Measurements from ENCODE around the gene PGAP6. TPM values are rescaled to one million over a fixed set of nuclear protein-coding genes. Genes with fewer than 3 reads are reported as not detected.
"Not testable (repeated sequence)": the region's sequence is repeated elsewhere in the genome, so short reads cannot be mapped to it uniquely, and the experiment has no call there.

The PGAP6 gene, protein sequence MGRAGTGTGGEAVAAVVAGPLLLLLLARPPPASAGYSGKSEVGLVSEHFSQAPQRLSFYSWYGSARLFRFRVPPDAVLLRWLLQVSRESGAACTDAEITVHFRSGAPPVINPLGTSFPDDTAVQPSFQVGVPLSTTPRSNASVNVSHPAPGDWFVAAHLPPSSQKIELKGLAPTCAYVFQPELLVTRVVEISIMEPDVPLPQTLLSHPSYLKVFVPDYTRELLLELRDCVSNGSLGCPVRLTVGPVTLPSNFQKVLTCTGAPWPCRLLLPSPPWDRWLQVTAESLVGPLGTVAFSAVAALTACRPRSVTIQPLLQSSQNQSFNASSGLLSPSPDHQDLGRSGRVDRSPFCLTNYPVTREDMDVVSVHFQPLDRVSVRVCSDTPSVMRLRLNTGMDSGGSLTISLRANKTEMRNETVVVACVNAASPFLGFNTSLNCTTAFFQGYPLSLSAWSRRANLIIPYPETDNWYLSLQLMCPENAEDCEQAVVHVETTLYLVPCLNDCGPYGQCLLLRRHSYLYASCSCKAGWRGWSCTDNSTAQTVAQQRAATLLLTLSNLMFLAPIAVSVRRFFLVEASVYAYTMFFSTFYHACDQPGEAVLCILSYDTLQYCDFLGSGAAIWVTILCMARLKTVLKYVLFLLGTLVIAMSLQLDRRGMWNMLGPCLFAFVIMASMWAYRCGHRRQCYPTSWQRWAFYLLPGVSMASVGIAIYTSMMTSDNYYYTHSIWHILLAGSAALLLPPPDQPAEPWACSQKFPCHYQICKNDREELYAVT
- 29.0 TPM for polyA plus RNA-seq (ENCODE audit: insufficient read length)

DNA sequence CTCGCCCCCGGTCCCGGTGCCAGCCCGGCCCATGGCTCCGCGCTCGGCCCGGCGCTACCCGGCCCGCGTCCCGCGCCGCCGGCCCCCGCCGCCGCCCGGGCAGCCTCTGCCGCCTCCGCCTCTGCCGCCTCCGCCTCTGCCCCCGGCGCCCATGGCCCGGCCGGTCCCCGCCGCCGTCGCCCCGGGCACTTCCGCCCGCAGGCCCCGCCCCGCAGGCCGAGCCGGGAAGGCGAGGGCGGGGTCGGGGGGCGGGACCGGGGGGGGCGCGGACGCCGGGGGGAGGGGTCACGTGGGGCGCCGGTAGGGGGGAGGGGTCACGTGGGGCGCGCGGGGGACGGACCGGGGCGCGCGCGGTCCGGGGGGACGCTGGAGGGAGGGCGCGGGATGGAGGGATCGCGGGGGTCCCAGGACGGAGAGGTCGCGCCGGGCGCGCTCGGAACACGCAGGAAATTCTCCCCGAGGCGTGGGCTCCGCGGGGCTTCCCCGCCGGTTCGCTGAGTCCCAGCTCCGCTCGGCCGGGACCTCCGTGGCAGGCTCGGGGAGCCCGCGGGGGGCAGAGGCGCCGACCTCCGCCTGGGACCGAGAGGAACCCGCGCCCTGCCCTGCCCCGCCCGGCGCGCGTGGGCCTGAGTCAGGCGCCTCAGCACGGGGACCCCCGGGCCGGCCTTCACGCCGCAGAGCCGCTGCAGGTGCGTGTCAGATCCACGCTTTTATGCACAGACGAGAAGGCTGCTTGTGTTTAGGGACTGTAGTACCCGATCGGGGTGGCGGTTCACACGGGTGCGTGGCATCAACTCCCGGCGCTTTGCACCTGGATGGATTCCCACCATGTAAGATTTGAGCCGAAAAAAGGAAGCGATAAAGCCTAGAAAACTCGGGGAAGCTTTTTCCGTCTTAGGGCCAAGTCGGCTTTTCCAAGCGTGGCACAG lies at the start of gene PGAP6:
Gene PGAP6 (minus strand): TSS at position 190 of the 929 bp plus-strand sequence. CDS start 157 bp downstream, at position 33.
- DNase-seq: peak; percentile 57

DNA sequence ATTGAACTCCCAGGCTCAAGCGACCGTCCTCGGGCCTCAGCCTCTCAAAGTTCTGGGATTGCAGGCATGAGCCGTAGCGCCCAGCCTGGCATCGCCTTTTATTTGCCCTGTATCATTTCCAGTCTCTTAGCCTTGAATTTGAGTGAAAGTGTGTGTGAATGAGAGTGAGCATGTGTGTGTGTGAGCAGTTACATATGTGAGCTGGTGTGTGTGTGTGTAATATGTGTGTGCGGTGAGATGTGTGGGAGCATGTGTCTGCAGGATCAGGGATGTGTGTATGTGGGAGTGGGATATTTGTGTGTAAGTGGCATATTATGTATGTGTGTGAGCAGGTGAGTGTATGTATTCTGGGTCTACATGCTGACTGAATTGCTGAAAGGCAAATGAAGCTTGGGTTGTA lies 49.1 kb upstream of the PGAP6 start:
- no peak for DNase-seq

DNA sequence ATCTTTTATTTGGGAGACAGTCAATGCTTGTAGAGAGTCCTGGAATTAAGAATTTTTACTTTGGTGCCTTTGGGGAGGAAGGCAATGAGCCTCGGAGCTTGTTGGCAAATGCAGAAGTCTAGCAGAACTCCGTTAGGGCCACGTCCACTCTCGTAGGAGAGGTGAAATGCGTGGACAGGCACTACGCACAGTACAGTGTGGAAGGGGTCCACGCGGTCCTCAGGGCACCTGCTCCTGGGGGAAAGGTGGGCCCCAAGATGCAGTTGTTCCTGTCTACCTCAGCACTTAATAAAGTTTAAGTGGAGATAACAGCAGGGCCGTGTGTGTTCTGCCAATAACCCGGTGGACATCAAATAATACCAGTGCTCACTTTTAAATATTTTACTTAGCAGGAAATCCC lies 45.5 kb upstream of the PGAP6 start:
- no peak for DNase-seq

DNA sequence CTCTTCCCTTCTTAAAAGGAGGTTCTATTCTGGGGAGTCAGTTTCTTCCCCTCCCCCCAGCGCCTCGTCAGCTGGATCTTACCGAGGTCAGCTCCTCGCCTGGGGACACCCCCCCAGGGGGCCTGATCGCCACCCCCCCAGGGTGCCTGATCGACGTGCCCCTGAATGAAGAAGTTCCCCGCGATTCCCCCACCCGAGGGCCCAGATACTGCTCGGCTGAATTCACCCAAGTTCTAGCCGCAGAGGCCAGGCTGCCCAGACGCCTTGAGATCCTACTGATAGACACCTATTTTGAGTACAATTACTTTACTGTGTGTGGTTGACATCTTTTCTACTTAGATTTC lies 45.1 kb upstream of the PGAP6 start:
- no peak for DNase-seq

DNA sequence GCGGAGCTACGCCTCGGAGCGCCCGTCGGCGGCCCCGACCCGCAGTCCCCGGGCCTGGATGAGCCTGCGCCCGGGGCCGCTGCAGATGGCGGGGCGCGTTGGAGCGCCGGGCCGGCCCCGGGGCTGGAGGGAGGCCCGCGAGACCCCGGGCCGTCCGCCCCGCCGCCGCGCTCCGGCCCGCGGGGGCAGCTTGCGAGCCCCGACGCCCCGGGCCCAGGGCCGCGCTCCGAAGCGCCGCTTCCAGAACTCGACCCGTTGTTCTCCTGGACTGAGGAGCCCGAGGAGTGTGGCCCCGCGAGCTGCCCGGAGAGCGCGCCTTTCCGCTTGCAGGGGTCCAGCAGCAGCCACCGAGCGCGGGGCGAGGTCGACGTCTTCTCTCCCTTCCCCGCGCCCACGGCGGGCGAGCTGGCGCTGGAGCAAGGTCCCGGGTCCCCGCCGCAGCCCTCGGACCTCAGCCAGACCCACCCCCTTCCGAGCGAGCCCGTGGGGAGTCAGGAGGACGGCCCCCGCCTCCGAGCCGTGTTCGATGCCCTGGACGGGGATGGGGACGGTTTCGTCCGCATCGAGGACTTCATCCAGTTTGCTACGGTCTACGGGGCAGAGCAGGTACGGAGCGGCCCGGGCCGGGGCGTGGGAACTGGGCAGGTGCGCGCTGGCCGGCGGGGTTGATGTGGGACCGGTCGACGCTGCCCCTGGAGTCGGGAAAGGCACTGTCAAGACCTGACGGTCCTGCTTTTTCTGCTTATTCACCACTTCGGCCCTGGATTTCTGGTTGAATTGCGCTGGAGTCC lies 44.5 kb upstream of the PGAP6 start:
- no peak for DNase-seq

DNA sequence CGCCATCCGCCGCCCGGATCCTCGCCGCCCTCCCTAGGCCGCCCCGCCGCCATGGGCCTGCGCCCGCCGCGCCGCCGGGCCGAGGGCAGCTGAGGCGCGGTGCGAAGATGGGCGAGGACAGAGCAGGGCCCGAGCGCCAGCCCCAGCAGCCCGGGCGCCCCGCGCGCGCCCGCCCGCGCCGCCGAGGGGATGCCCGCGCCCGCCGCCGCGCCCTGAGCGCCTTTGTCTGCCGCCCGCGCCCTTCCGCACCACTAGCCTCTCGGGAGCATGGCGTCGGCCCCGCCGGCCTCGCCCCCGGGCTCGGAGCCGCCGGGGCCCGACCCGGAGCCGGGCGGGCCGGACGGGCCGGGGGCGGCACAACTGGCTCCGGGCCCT lies 43.9 kb upstream of the PGAP6 start:
- no peak for DNase-seq

DNA sequence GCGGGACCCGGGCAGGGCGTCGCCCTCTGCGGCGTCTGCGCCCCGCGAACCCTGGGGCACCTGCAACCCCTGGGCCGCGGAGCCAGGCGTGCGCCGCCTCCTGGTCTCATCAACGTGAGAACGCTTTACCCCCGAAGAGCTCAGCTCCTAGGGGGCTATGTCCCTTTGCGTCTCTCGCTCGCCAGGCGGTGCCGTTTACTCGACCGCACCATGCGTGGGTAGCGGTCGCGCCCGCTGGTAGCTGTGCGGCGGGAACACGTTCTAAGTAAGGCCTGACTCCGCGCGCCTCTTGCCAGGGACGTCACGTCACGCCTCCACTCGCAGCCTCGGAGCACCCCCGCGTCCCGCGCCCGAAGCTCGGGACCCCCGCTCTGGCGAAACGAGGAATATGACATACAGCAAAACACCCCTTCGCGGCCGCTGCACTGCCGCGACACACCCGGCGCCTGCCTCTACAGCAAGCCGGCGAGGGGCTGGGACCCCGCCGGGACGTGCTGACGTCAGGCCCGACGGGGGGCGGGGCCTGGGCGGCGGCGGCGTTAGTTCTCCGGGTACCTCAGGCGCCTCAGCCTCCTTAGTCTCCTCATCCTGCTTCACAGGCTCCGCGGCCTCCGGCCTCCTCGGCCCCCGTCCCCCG lies 43.4 kb upstream of the PGAP6 start, which contains the start of gene RAB11FIP3:
Gene RAB11FIP3 (plus strand): TSS at position 568 of the 637 bp plus-strand sequence. CDS start 358 bp downstream, outside the sequence.
- peak; percentile 84 for DNase-seq

DNA sequence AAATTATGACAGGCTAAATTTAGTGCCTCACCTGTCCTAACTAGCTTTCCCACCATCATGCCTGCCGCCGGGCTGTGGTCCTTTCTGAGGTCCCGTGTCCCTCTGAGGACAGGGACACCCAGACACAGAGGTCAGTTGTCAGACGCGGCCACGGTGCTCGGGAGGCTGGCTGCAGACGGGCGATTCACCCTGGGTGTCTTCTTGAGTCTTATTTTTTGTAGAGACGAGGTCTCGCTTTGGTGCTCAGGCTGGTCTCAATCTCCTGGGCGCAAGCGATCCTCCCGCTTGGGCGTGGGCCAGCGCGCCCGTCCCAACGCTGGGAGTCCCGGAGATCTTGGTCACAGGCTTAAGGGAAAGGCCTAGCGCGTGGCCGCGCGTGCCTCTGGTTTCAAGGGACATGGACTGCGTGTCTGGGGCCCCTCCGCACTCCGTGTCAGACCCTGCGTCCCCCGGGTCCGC lies 42.9 kb upstream of the PGAP6 start:
- DNase-seq: no peak

DNA sequence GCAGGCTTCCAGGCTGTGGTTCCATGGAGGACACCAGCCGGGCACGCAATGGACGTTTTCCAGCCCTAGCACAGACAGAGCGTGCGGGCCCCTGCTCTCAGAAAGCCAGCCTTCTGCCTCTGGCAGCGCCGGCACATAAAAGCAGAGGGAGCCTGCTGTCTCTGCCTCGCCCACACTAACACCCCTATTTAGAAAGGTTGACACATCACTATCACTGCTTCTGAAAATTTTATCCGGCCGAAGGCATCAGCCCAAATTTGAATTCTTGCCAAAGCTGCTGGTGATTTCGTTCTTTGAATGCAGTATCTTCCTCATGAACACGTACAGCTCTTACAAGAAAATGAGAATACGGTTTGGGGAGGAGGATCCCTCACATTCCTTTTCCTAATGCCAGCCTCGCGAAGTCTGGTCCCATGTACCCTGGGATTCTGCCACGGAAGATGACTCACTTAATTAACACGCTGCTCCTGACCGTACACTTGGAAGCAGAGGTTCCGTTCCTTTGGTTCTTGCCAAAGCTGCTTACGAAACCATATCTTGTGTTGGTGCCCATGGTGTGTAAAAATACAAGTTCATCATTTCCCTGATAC lies 42.4 kb upstream of the PGAP6 start:
- no peak for DNase-seq

DNA sequence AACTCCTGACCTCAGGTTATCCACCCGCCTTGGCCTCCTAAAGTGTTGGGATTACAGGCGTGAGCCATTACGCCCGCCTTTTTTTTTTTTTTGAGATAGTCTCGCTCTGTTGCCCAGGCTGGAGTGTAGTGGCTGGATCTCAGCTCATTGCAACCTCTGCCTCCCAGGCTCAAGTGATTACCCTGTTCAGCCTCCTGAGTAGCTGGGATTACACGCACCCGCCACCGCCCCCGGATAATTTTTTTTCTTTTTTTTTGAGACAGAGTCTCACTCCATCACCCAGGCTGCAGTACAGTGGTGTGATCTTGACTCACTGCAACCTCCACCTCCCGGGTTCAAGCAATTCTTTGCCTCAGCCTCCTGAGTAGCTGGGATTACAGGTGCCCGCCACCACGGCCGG lies 40.4 kb upstream of the PGAP6 start:
- DNase-seq: not testable (repeated sequence)

DNA sequence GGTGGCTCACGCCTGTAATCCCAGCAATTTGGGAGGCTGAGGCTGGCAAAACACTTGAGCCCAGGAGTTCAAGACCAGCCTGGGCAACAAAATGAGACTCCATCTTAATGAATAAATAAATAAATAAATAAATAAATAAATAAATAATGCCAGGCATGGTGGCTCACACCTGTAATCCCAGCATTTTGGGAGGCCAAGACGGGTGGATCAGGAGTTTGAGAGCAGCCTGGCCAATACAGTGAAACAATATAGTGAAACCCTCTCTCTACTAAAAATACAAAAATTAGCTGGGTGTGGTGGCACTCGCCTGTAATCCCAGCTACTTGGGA lies 33.4 kb upstream of the PGAP6 start:
- DNase-seq: not testable (repeated sequence)

DNA sequence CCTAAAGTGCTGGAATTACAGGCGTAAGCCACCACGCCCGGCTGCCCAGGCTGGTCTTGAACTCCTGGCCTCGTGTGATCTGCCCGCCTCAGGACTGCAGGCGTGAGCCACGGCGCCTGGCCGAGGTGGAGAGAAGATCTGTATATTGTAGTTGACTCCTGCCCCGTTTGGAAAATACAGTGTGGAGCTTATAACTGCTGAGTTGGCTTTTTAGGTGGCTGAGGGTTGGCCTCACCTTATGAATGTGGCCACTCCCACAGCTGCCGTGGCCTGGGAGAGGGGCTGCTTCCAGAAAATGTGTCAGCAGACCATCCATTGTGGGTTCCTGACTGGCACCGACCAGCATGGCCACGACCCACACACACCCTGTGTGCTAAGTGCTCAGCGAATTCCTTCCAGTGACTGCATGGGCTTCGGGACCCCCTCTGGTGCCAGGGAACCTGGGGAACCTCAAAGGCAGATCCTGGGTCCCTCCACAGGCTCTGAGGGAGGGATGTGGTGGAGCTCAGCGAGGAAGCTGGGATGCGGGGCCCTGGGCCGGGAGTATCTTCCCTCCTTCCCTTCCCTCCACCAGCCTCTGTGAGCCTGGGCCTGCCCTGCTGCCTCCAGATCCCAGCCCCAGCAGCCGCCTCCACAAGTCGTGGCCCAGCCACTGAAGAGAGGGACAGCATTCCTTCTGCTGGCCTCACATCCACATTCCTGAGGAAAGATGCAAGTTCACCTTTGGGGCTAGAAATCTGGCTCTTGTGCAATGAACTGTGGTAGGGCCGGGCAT lies 32.8 kb upstream of the PGAP6 start:
- no peak for DNase-seq

DNA sequence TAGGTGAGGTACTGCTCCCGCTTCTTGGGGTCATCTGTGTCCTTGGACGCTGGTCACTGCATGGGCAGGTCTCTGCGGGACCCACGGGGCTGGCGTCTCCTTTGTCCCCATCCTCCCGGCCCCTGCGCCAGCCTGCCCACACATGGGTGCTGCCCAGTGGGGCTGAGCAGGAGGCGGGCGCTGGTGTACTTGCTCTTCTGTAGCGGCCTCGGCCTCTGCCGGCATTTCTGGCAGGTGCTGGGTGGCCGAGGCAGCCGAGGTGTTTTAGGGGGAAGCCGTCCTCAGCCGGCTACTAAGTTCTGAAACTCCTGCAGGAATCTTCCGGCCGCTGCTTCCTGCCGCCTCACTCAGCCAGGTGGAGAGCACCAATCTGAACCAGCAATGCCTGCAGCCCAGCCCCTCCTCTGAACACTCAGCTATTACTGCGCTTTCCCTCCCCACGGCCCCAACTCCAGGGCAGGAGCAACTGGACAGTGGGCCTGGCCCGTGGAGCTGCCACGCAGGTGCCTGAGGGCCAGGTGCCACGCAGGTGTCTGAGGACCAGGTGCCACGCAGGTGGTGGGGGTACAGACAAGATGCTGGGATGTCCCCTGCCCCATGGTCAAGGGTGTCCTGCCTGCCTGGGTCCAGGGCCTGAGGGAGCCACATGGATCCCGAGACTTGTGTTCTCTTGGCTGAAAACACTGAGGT lies 29.9 kb upstream of the PGAP6 start:
- DNase-seq: no peak

DNA sequence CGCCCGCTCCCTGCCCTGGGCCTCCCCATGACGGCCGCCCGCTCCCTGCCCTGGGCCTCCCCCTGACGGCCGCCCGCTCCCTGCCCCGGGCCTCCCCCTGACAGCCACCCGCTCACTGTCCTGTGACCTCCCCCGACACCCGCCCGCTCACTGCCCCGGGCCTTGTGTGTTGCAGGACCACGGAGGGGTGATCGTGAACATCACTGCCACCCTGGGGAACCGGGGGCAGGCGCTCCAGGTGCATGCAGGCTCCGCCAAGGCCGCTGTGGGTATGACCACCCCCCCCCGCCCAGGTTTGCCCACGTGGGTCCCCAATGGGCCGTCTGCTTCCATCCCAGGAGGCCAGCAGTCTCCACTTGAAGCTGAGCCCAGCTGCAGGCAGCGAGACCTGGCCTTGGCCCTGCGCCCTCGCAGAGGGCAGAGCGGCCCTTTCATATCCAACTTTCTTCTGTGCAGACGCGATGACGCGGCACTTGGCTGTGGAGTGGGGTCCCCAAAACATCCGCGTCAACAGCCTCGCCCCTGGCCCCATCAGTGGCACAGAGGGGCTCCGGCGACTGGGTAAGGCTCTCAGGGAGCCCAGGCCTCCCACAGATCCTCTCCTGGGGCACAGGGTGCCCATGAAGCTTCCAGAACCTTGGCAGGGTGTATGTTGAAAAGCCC lies 28.9 kb upstream of the PGAP6 start:
- DNase-seq: no peak

DNA sequence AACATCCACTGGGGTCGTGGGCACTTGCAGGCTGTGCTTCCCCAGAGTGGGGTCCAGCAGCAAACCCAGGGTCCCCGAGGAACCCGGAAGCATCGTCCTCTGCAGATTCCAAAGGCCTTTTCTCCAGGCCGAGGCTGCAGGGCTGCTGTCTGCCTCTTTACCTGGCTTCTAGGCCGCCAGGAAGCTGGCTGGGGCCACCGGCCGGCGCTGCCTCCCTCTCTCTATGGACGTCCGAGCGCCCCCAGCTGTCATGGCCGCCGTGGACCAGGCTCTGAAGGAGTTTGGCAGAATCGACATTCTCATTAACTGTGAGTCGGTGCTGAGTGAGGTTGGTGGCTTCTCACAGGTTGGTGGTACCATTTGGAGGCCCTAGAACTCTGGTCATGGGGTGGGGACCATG lies 25.5 kb upstream of the PGAP6 start:
- DNase-seq: no peak

DNA sequence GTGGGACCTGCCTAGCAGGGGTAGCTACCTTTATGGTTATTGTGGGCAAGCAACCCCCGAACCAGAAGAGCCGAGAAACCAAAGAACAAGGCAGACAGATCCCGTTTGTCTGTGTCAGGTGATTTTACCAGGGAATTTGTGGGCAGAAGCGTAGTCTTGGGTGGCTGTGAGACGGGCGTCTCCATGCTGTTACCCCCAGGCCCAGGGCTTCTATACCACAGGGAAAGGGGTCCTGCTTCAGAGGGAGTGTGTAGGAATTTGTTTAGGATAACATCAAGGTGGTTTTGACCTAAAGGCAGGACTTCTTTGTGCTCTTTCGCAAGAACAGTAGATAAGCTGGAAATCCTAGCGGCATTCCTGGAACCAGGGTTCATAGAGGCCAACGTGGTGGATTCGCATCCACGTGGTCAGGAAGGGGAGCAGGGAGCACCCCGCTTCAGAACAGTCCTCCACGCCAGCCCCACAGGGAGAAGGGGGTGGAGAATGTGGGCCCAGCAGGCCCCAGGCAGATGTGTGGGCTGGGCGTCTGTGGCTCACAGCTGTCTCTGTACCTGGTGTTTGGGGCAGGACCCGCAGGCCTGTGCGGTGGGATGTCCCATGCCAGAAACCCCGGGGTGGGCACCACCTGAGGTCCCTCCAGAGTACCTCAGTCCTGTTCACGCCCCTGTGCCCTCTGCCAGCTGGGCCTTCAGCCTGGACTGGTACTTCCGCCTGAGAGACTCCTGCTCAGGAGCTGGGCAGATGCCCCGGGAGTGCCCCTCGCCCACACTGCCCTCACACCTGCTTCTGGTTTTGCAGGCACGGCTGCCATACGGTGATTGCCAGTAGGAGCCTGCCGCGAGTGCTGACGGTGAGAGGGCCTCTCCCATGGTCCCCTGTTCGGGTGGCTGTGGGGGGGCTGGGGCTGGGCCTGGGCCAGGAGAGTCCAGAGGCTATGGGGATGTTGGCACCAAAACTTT lies 24.0 kb upstream of the PGAP6 start:
- no peak for DNase-seq

DNA sequence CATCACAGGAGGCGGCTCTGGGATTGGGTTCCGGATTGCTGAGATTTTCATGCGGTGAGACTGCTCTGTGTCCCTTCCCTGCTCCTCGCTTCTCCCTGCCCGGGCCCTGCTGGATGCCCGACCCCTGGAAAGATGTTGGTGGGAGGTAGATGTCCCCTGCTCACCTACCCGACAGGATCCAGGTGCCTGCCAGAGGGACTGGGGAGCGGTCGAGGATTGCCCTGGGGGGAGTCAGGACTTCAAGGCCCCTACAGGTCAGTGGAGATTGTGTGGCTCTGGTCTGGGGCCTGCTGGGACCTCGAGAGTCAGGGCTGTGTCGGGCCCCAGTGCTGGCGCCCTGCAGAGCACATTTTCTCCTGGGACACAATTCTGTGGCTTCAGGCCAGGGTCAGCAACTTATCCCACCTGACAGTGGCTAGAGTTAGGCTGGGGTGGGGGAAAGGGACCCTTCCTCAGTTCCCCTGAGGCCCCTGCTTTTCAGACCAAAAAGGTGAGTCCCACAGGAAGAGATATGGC lies 23.3 kb upstream of the PGAP6 start:
- DNase-seq: no peak
